ENCODE data around the gene YEATS4. TPM values are rescaled to one million over a fixed set of nuclear protein-coding genes. Genes with fewer than 3 reads are reported as not detected.
A peak's percentile ranks its signal among the peaks of the same experiment; 100 is the strongest.

YEATS4 gene
- polyA plus RNA-seq, 1 experiment, result 13.0 TPM

GRCh38 chr12:69352904-69353303, 6.6 kb upstream of the YEATS4 start:
- no peak for TF ChIP-seq CTCF (IDR thresholded peaks at IDR 0.05; ENCODE audit: low read depth, low read length)
- CTCF ChIA-PET, result no interaction called here

DNA sequence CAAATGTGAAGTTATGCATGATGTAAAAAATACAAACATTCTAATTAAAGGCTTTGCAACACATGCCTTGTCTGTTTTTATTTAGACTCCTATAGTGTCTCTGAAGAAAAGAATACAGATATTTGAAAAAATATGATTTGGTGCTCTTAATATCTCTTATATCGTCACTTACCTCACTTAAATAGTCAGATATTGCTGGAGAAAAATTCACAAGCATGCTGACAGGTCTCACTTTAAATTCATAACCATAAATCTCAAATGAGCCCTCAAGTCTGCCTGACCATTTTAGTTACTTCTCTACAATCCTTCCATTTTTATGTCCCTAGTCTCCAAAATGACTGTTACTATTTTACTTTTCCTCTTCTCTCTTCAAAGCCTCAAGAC, 5.4 kb upstream of the YEATS4 start:
- Histone ChIP-seq H3K9me3 (ENCODE audit: control insufficient read depth, insufficient read depth, low read length) (no peaks in the 10 kb centered on the region), H3K27ac (ENCODE audit: low read depth, low read length) (no peak overlapping the region), H3K27me3 (ENCODE audit: control insufficient read depth, insufficient read depth, low read length) (no peaks in the 10 kb centered on the region), H3K4me3 (ENCODE audit: low read depth, low read length) (no peak overlapping the region)
- CTCF ChIA-PET, result no interaction called here
- no peak for TF ChIP-seq CTCF (IDR thresholded peaks at IDR 0.05; ENCODE audit: low read depth, low read length)
- POLR2A ChIA-PET, result no interaction called here
- DNase-seq (ENCODE audit: low read depth, low spot score), result no peak

More at GRCh38 chr12:69352904-69353303, 6.6 kb upstream of the YEATS4 start:
- no peak for DNase-seq (ENCODE audit: low read depth, low spot score)
- H3K27ac ChIP-seq (ENCODE audit: low read depth, low read length), result no peak overlapping the region
- no peaks in the 10 kb centered on the region for H3K9me3 ChIP-seq (ENCODE audit: control insufficient read depth, insufficient read depth, low read length)
- H3K4me3 ChIP-seq (ENCODE audit: low read depth, low read length), result no peak overlapping the region
- POLR2A ChIA-PET, result no interaction called here
- H3K27me3 ChIP-seq (ENCODE audit: control insufficient read depth, insufficient read depth, low read length), result no peaks in the 10 kb centered on the region

GRCh38 chr12:69354556-69355187, 4.9 kb upstream of the YEATS4 start:
- CTCF ChIA-PET, result no interaction called here
- H3K9me3 ChIP-seq (ENCODE audit: control insufficient read depth, insufficient read depth, low read length), result peaks cover under 1% of the 10 kb centered on the region; the same call in 1 of the 2 replicates
- no peak for TF ChIP-seq CTCF (IDR thresholded peaks at IDR 0.05; ENCODE audit: low read depth, low read length)
- POLR2A ChIA-PET, result no interaction called here
- H3K27me3 ChIP-seq (ENCODE audit: control insufficient read depth, insufficient read depth, low read length), result no peaks in the 10 kb centered on the region
- H3K27ac ChIP-seq (ENCODE audit: low read depth, low read length), result no peak overlapping the region
- H3K4me3 ChIP-seq (ENCODE audit: low read depth, low read length), result no peak overlapping the region
- DNase-seq (ENCODE audit: low read depth, low spot score), result no peak

- Histone ChIP-seq H3K9me3 (ENCODE audit: control insufficient read depth, insufficient read depth, low read length) (peaks cover 3% of the 10 kb centered on the region; the same call in 1 of the 2 replicates), H3K27me3 (ENCODE audit: control insufficient read depth, insufficient read depth, low read length) (no peaks in the 10 kb centered on the region), H3K27ac (ENCODE audit: low read depth, low read length) (no peak overlapping the region), H3K4me3 (ENCODE audit: low read depth, low read length) (no peak overlapping the region)
- ChIA-PET POLR2A (no interaction called here), CTCF (interaction anchor here (1.8 kb wide), 1 partner anchor 11 kb away, joined by 12 read pairs; no protein-coding TSS in a partner anchor)
- TF ChIP-seq CTCF (IDR thresholded peaks at IDR 0.05; ENCODE audit: low read depth, low read length), result no peak
- DNase-seq (ENCODE audit: low read depth, low spot score), result no peak
These were observed 4.0 kb upstream of the YEATS4 start for GRCh38 chr12:69355363-69356028.

DNA sequence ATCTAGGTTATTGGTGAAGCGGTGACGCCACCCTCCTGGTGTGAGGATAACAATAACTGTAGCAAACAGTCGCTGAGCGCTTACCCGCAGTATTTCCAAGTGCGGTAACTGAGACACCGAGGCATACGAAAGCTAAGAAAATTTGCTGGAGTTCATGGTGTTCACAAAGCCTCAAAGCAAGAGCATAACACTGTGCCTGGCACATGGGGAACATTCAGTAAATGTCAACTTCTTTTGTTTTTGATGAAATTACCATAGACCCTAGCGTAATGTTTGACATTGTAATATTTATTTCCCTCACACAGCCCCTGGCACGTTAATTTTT, 767 bp downstream of the YEATS4 start:
- POLR2A ChIA-PET, result no interaction called here
- Histone ChIP-seq H3K9me3 (ENCODE audit: control insufficient read depth, insufficient read depth, low read length) (peaks cover 3% of the 10 kb centered on the region; the same call in 1 of the 2 replicates), H3K27ac (ENCODE audit: low read depth, low read length) (peak overlapping the region; percentile 95), H3K4me3 (ENCODE audit: low read depth, low read length) (peak overlapping the region; percentile 85), H3K27me3 (ENCODE audit: control insufficient read depth, insufficient read depth, low read length) (no peaks in the 10 kb centered on the region)
- CTCF ChIA-PET, result interaction anchor here (0.6 kb wide), 1 partner anchor 274 kb away, joined by 3 read pairs; no protein-coding TSS in a partner anchor
- no peak for DNase-seq (ENCODE audit: low read depth, low spot score)
- no peak for TF ChIP-seq CTCF (IDR thresholded peaks at IDR 0.05; ENCODE audit: low read depth, low read length)
